Muscle of leg (tissue), 11 donors: ENCODE results near the gene CIB4. TPM values are rescaled to one million over a fixed set of nuclear protein-coding genes. Genes with fewer than 3 reads are reported as not detected.

Experiments used
- DNase-seq: peaks from one replicate; pipeline ENCODE4 v3.0.0; 2013
- H3K27ac ChIP-seq: one replicate; pipeline ENCODE4 v1.5.1; 2013; ENCODE audit warnings: mild to moderate bottlenecking, low read length, control low read depth
- H3K27me3 ChIP-seq: one replicate; pipeline ENCODE4 v1.6.1; 2013; ENCODE audit warnings: low read length; ENCODE audit not compliant: control insufficient read depth, insufficient read depth
- H3K36me3 ChIP-seq: one replicate; pipeline ENCODE4 v1.6.1; 2013; ENCODE audit warnings: low read length; ENCODE audit not compliant: control insufficient read depth, insufficient read depth
- H3K4me1 ChIP-seq: one replicate; pipeline ENCODE4 v1.6.1; 2013; ENCODE audit warnings: low read length; ENCODE audit not compliant: control insufficient read depth, insufficient read depth
- H3K4me3 ChIP-seq: one replicate; pipeline ENCODE4 v1.5.1; 2013; ENCODE audit warnings: low read length, control low read depth
- H3K9me3 ChIP-seq: replicated peaks from 2 replicates; pipeline ENCODE4 v1.6.1; 2013; ENCODE audit warnings: low read depth, low read length; ENCODE audit not compliant: control insufficient read depth
- WGBS: methylation state at CpG from one replicate; pipeline ENCODE4 v1.1.5; 2013; ENCODE audit warnings: missing lambda C conversion rate; ENCODE audit not compliant: insufficient coverage; 5-methylcytosine and 5-hydroxymethylcytosine counted together
- polyA plus RNA-seq, 8 donors: library from polyadenylated mRNA; unstranded; fragments of 120-200 nt; gene quantifications; one replicate each; pipeline versions ENCODE4 v1.2.1 to v1.2.3, GENCODE V29; 2013; ENCODE audit warnings: inconsistent platforms in 1 of 8, low replicate concordance in 1 of 8; ENCODE audit not compliant: insufficient read length in 8 of 8, insufficient read depth in 1 of 8
- total RNA-seq: library from RNA; stranded (reverse); fragments of 120-200 nt; gene quantifications from one replicate; pipeline ENCODE4 v1.2.4, GENCODE V29; 2013

CIB4 gene
- total and polyA plus RNA-seq, 9 donors: not detected

DNA sequence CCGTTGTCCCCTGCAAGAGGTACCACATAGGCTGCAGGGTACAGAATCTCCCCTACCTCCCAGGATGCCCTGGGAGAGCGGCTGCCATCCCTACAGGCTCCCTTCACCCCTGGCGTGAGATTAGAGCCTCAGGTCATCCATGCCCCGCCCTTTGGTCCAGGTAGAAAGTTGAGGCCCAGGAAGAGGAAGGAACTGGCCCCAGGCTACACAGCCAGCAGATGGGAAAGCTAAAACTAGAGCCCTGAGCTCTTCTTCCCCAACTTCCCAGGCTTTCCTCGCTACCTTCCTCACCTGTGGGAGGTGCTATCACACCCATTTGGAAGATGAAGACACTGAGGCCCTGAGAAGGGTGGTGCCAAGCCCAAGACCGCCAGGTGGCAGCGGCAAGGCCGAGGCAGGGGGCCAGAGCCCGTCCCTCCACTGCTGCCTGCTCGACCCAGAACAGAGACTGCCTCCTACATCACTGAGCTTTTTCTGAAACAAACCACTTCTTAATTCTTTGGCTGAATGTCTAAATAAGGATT is 25.8 kb downstream of the CIB4 start:
- Histone ChIP-seq H3K27ac (no peak overlapping the region), H3K36me3 (no peaks in the 10 kb centered on the region), H3K9me3 (no peaks in the 10 kb centered on the region), H3K4me1 (peaks cover 37% of the 10 kb centered on the region), H3K4me3 (no peak overlapping the region), H3K27me3 (peaks cover 40% of the 10 kb centered on the region)
- WGBS: 80% methylated on average over 4 of the region's 10 CpGs
- DNase-seq: peak; percentile 15

DNA sequence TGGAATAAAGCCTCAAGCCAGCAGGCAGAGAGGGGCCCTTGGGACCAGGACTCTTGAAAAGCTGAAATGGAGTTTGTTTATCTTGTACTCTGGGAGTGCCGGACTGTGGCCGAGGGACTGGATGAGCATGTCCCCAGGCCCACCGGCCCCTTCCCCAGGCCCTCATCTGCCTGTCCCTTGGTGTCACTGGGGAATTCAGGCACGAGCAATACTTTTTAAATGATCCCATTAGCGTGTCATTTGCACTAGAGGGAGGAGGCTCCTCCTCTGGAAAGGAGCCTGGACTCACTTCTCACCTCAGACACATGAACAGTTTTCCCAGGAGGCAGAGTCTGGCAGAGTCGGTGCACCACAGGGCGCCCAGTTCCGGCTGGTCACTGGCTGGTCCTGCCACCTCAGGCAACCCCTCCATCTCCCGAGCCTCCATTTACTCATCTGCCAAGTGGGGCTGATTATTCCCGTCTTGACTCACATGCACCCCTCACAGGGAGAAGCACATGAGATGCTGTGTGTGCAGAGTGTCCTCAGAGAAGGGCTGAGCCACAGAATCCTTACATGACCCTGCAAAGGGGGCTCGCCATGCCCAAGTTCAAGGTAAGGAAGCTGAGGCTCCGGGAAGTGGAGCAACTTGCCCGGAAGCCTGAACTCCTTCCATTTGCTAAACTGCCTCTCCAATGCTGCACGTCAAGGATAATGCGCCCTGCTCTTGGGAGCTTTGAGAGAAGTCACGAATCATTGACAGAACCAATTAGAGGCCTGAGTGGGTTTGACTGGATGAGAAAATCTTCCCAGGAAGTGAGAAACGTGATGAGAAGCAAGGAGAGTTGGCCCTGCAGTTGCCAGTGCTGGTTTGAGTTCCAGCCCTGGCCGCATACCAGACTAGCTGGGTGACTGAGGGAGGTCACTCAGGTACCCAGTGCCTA is 26.7 kb downstream of the CIB4 start:
- no peak overlapping the region for H3K27ac ChIP-seq
- H3K4me1 ChIP-seq: peaks cover 37% of the 10 kb centered on the region
- H3K4me3 ChIP-seq: no peak overlapping the region
- no peaks in the 10 kb centered on the region for H3K36me3 ChIP-seq
- DNase-seq: no peak
- H3K27me3 ChIP-seq: peaks cover 31% of the 10 kb centered on the region
- WGBS: 72% methylated on average over 11 of the region's 18 CpGs
- no peaks in the 10 kb centered on the region for H3K9me3 ChIP-seq

DNA sequence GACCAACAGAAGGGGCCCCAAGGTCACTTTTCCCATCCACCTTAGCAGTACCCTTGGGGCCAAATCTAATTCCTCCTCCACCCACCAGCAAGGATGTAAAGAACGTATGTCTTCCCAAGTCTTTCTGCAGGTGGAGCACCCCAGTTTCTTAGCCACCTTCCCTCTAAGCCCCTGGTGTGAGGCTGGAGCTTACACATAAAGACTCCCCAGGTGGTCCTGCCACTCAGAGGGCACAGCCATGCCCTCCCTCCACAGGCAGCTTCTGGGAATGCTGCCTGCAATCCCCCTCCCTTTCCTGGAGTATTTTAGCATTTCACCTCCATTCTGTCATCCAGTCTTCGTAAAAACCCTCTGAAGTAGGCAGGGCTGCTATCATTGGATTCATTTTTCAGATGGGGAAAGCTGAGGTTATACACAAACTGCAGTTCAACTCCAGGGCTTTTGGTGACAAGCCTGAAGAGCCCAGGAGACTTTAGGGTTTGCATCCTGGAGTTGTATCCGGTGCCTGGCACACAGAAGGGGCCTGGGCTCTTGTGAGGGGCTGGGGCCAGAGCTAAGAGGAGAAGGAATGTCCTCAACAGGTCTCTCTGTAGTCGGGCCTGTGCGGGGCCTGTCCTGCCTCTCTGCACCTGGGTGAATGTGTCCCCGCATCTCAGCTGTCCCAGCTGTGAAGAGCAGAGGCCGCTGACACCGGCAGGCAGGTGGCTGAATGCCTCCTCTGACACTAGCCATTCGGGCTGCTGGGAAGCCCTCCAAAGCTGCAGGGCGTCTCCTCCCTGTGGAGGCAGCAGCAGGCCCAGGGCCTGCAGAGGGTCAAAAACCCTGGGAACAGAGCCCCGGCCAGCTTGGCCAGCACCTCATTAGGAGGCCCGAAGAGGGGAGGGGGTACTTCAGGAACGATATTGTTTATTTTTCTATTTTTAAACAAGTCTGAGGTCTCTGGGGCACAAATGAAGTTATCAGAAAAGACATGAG is 27.6 kb downstream of the CIB4 start:
- 19% methylated on average over 9 of the region's 13 CpGs for WGBS

DNA sequence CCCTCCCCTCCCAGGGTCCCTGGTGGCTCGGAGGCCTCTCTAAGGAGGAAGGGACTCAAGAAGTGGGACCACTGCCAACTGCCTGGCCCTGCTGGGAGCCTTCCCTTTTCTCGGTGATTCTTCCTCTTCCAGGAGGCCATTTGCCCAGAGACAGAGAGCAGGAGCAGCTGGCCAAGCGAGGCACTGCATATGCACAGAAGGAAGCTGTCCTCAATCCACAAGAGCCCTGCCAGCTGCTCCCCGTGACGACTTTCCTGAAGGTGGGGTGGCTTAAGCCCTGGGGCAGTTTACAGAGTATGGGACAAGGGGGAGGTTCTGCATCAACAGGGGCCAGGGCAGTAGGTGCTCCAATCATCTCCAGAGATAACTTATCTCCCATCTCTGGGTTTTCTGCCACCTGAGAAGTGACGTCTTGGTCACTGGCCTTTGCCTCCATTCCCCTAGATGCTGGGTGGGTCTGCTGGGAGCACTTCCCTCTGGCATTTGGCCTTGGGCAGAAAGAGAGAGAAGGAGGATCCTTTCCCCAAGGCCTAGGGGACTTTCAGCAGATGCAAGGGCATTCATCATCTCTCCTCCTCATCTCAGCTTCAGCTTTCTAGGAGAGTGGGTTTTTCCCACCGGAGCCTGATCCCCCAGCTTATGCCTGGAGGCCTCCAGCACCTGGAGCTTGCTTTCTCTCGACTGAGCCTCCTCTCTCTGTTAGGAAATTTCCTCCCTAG is 28.5 kb downstream of the CIB4 start:
- Histone ChIP-seq H3K27ac (no peak overlapping the region), H3K4me1 (peaks cover 35% of the 10 kb centered on the region), H3K9me3 (no peaks in the 10 kb centered on the region), H3K4me3 (no peak overlapping the region), H3K36me3 (no peaks in the 10 kb centered on the region), H3K27me3 (peaks cover 16% of the 10 kb centered on the region)
- WGBS: 43% methylated on average over 4 of the region's 8 CpGs
- DNase-seq: peak; percentile 78

More for the DNA sequence above, 27.6 kb downstream of the CIB4 start:
- no peak overlapping the region for H3K27ac ChIP-seq
- no peak overlapping the region for H3K4me3 ChIP-seq
- H3K4me1 ChIP-seq: peaks cover 35% of the 10 kb centered on the region
- H3K9me3 ChIP-seq: no peaks in the 10 kb centered on the region
- DNase-seq: peak; percentile 32
- H3K36me3 ChIP-seq: no peaks in the 10 kb centered on the region
- peaks cover 21% of the 10 kb centered on the region for H3K27me3 ChIP-seq

DNA sequence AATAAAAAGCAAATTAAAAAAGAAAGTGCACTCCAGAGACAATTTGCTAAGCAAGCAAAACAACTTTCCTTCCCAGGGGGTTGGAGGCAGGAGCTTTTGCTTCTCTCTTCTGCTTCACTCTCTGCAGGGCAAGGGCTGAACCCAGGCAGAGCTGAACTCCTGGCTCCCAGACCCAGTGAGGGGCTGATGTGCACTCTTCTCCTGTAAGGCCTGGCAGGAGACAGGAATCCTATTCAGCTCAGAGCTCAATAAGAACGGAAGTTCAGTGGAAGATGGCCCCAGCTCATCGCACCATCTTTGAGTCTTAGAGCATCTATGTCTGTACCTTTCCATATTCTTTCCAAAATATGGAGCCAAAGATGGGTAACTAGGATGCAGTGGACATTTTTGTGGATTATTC is 29.1 kb downstream of the CIB4 start:
- Histone ChIP-seq H3K27ac (no peak overlapping the region), H3K9me3 (no peaks in the 10 kb centered on the region), H3K4me1 (peaks cover 35% of the 10 kb centered on the region), H3K36me3 (no peaks in the 10 kb centered on the region), H3K4me3 (no peak overlapping the region), H3K27me3 (peaks cover 14% of the 10 kb centered on the region)
- WGBS: no CpG with 5 or more reads among the region's 2 CpGs
- DNase-seq: no peak

DNA sequence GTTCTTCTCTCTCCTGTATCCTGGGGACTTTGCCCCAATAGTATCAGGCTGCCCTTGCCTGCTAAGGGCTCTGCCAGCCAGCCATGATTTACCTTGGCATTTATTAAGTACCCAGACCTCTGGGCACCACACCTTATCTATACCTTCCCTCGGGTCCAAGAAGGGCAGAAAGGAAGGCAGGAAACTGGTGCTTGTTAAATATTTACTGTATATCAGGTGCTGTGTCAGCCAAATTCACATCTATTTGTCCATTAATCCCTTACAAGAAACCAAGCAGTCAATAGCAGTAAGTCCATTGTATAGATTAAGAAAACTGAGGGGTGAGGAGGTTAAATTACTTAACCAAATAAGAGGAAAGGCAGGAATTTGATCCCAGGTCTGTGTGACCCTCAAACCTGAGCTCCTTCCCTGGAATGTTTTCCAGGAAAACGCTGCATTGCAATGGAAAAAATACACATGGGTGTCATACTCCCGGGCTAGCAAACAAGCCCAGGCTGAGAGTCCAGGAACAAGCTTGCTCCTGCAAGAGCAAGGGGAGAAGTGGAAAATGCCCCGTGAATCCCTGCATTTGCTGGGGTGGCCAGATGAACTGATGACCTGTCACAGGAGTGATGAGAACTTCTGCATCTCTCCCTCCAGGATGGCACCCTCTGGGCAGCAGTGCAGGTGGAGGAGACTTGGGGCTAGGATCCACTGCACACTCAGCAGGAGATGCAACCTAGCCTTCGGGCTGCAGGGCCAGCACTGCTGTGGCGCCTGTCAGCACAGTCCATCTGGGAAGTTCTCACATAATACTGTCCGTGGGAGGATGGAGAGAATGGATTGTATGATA is 30.4 kb downstream of the CIB4 start:
- H3K27me3 ChIP-seq: peaks cover 11% of the 10 kb centered on the region
- no peaks in the 10 kb centered on the region for H3K9me3 ChIP-seq
- H3K4me1 ChIP-seq: peaks cover 30% of the 10 kb centered on the region
- no peak overlapping the region for H3K4me3 ChIP-seq
- H3K27ac ChIP-seq: no peak overlapping the region
- WGBS: 54% methylated on average over 4 of the region's 7 CpGs
- H3K36me3 ChIP-seq: no peaks in the 10 kb centered on the region
- DNase-seq: no peak

DNA sequence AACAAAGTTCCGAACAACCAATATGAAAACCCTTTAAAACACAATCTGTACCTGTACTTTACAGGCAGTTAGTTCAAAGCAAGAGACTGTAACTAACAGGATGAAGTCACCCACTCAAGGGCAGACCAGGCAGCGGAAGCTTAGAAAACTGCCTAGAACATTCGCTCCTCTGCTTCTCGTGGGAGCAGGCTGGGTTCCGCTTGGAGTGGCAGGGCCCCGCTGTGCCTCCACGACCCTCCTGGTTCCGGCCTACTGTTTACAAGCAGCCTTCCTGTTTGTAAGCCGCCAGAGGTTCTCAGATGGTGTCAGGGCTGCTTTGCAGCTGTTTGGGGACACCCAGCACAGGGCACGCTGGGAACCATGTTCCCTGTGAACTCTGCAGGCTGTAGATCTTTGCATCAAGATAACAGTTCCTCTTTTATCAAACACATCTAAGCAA is 31.3 kb downstream of the CIB4 start:
- Histone ChIP-seq H3K27me3 (peaks cover 13% of the 10 kb centered on the region), H3K27ac (no peak overlapping the region), H3K36me3 (no peaks in the 10 kb centered on the region), H3K4me3 (no peak overlapping the region), H3K4me1 (peaks cover 26% of the 10 kb centered on the region), H3K9me3 (no peaks in the 10 kb centered on the region)
- no peak for DNase-seq
- 54% methylated on average over 9 of the region's 10 CpGs for WGBS

DNA sequence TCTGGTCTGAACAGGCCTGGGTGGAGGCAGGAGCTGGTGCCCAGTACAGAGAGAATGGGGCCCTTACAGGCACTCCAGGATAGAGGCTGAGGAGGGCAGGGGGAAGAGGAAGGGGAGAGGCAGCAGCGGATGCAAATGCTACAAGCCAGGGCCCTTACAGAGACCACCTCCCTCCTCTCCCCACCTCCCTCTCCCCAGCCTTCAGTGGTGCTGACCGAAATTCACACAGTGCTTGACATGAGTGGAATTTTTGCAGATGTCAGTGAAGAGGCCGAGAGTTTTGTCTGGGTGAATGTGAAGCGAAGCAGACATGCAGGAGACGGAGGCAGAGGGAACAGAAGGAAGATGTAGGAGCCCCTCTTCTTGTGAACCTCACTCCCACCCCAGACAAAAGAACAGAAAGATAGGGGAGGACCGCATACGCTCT is 31.9 kb downstream of the CIB4 start:
- Histone ChIP-seq H3K9me3 (no peaks in the 10 kb centered on the region), H3K27me3 (peaks cover 9% of the 10 kb centered on the region), H3K4me3 (no peak overlapping the region), H3K36me3 (no peaks in the 10 kb centered on the region), H3K4me1 (peaks cover 21% of the 10 kb centered on the region), H3K27ac (no peak overlapping the region)
- WGBS: no CpG with 5 or more reads among the region's 7 CpGs
- no peak for DNase-seq

DNA sequence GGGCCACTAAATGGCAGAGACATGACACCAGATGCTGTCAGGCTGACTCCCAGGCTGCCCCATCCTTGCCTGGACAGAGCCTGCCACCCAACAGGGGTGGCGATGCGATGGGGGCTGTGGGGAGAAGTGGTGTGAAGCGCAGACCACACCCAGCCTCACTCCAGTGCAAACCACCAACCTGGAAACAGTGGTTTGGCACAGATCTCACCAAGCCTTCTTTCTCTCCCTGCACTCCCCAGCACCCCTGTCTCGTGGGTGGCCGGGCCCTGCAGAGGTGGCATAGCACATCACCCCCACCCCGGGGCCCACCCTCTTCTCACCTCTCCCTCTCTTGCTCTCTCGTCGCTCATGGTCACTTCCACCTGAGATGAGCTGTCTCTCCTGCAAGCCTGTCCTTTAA is 32.6 kb downstream of the CIB4 start:
- no peaks in the 10 kb centered on the region for H3K36me3 ChIP-seq
- H3K4me1 ChIP-seq: peaks cover 14% of the 10 kb centered on the region
- no peak overlapping the region for H3K4me3 ChIP-seq
- DNase-seq: no peak
- WGBS: 77% methylated on average over 5 of the region's 8 CpGs
- H3K9me3 ChIP-seq: no peaks in the 10 kb centered on the region
- no peak overlapping the region for H3K27ac ChIP-seq
- peaks cover 11% of the 10 kb centered on the region for H3K27me3 ChIP-seq
